Endothelial cell of umbilical vein (primary cell): ENCODE results near the gene SNUPN.

Experiments used
- EZH2 ChIP-seq: IDR thresholded peaks from 2 replicates; pipeline ENCODE4 v1.6.1; 2012; ENCODE audit warnings: borderline replicate concordance, low read depth, mild to moderate bottlenecking, moderate library complexity, low read length, inconsistent platforms; ENCODE audit not compliant: severe bottlenecking
- GATA2 ChIP-seq: IDR thresholded peaks from 2 replicates; pipeline ENCODE4 v1.7.0; 2011; ENCODE audit warnings: low read depth, mild to moderate bottlenecking, moderate library complexity, mixed read lengths, low read length; ENCODE audit not compliant: insufficient read length, insufficient read depth
- JUN ChIP-seq: IDR thresholded peaks from 2 replicates; pipeline ENCODE4 v1.6.1; 2011; ENCODE audit warnings: borderline replicate concordance, low read depth; ENCODE audit not compliant: insufficient read length, insufficient read depth
- MYC ChIP-seq: IDR thresholded peaks from one replicate; pipeline ENCODE4 v1.6.1; 2011; ENCODE audit warnings: mild to moderate bottlenecking, low read depth, low read length
- POLR2A ChIP-seq: IDR thresholded peaks from 2 replicates; pipeline ENCODE4 v1.6.1; 2012; ENCODE audit warnings: low read depth, mild to moderate bottlenecking, control low read depth, low read length
- POLR2AphosphoS5 ChIP-seq: IDR thresholded peaks from 2 replicates; pipeline ENCODE4 v1.6.1; 2012; ENCODE audit warnings: low read depth, mild to moderate bottlenecking, control low read depth, low read length, moderate library complexity; ENCODE audit not compliant: insufficient read depth
- TF ChIP-seq, protein P1 (sequence below), 2 donors: IDR thresholded peaks; 1 replicate in 1 of 2; 2 replicates in 1 of 2; pipeline ENCODE4 v1.5.1; 2011; ENCODE audit warnings: low read length in 2 of 2, mild to moderate bottlenecking in 2 of 2, moderate library complexity in 2 of 2, control low read depth in 1 of 2, inconsistent platforms in 1 of 2, low read depth in 1 of 2; ENCODE audit not compliant: insufficient read depth in 1 of 2; ENCODE audit errors: extremely low read depth in 1 of 2

- no peak for TF ChIP-seq GATA2
- TF ChIP-seq POLR2AphosphoS5, result peak; percentile 14
- no peak for TF ChIP-seq EZH2
- no peak for TF ChIP-seq MYC
- TF ChIP-seq, protein P1, sequence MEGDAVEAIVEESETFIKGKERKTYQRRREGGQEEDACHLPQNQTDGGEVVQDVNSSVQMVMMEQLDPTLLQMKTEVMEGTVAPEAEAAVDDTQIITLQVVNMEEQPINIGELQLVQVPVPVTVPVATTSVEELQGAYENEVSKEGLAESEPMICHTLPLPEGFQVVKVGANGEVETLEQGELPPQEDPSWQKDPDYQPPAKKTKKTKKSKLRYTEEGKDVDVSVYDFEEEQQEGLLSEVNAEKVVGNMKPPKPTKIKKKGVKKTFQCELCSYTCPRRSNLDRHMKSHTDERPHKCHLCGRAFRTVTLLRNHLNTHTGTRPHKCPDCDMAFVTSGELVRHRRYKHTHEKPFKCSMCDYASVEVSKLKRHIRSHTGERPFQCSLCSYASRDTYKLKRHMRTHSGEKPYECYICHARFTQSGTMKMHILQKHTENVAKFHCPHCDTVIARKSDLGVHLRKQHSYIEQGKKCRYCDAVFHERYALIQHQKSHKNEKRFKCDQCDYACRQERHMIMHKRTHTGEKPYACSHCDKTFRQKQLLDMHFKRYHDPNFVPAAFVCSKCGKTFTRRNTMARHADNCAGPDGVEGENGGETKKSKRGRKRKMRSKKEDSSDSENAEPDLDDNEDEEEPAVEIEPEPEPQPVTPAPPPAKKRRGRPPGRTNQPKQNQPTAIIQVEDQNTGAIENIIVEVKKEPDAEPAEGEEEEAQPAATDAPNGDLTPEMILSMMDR (IDR thresholded peaks at IDR 0.05; ENCODE audit: extremely low read depth in 1 of 2, insufficient read depth in 1 of 2, low read depth in 1 of 2, low read length in 2 of 2), result no peak
- no peak for TF ChIP-seq JUN
- TF ChIP-seq POLR2A, result no peak
Measured at GRCh38 chr15:75661100-75661755, 35.7 kb upstream of the SNUPN start.
